ENCODE data around the gene SEPTIN11.

DNA sequence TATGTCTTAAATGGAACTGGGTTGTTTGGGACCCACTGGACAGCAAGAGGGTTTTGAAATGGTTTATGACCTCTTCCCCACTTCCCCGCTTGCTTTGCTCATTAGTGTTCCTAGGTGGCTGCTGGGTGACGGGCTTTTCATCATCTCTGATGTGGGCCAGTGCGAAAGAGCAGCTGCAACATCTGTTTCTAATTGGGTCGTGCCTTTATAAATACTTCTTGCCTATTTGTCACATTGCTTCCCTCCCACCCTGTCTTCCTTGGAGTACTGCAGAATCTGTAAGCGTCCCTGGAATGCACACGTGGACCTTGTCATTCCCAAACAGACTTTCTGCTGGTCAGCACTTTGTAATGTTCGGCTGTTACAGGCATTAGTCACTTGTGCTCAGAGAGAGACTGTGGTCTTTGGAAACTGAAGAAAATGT is 35.2 kb downstream of the SEPTIN11 start:
- no peak for TF ChIP-seq SETDB1 (IDR thresholded peaks at IDR 0.05; ENCODE audit: insufficient read length, low read length)
- TF ChIP-seq, protein P1, sequence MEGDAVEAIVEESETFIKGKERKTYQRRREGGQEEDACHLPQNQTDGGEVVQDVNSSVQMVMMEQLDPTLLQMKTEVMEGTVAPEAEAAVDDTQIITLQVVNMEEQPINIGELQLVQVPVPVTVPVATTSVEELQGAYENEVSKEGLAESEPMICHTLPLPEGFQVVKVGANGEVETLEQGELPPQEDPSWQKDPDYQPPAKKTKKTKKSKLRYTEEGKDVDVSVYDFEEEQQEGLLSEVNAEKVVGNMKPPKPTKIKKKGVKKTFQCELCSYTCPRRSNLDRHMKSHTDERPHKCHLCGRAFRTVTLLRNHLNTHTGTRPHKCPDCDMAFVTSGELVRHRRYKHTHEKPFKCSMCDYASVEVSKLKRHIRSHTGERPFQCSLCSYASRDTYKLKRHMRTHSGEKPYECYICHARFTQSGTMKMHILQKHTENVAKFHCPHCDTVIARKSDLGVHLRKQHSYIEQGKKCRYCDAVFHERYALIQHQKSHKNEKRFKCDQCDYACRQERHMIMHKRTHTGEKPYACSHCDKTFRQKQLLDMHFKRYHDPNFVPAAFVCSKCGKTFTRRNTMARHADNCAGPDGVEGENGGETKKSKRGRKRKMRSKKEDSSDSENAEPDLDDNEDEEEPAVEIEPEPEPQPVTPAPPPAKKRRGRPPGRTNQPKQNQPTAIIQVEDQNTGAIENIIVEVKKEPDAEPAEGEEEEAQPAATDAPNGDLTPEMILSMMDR (tag by site-specific recombination; IDR thresholded peaks at IDR 0.05) = no peak
- TF ChIP-seq YY1 (tag by site-specific recombination; IDR thresholded peaks at IDR 0.05) = no peak
- TF ChIP-seq ZNF654 (tag by site-specific recombination; IDR thresholded peaks at IDR 0.05; ENCODE audit: low read depth) = no peak
